Measurements from ENCODE around the gene ADGB.

ADGB gene

GRCh38 chr6:146583966-146584365 is 14.8 kb upstream of the ADGB start:
- Histone ChIP-seq H3K27me3 (ENCODE audit: insufficient read depth, low read length) (0 out of 2 replicates have a peak, but pooled peaks cover 3% of the 10 kb centered on the region), H3K27ac (ENCODE audit: low read depth, low read length) (no peak overlapping the region), H3K36me3 (ENCODE audit: insufficient read depth, low read length) (no peaks in the 10 kb centered on the region)

GRCh38 chr6:146587459-146587858 is 11.3 kb upstream of the ADGB start:
- Histone ChIP-seq H2AFZ (ENCODE audit: low read length, unreplicated experiment) (no peak overlapping the region), H3K27ac (ENCODE audit: low read depth, low read length) (no peak overlapping the region), H3K79me2 (ENCODE audit: control insufficient read depth, insufficient read depth, low read length, unreplicated experiment) (no peaks in the 10 kb centered on the region), H3K27me3 (ENCODE audit: insufficient read depth, low read length) (0 out of 2 replicates have a peak, but pooled peaks cover 3% of the 10 kb centered on the region), H3K4me1 (ENCODE audit: control insufficient read depth, insufficient read depth, low read length, unreplicated experiment) (no peaks in the 10 kb centered on the region), H3K36me3 (ENCODE audit: insufficient read depth, low read length) (no peaks in the 10 kb centered on the region), H3K4me3 (ENCODE audit: low read depth, low read length) (no peak overlapping the region)

More at GRCh38 chr6:146583966-146584365, 14.8 kb upstream of the ADGB start:
- Histone ChIP-seq H3K4me3 (ENCODE audit: low read depth, low read length) (no peak overlapping the region), H2AFZ (ENCODE audit: low read length, unreplicated experiment) (no peak overlapping the region), H3K4me1 (ENCODE audit: control insufficient read depth, insufficient read depth, low read length, unreplicated experiment) (no peaks in the 10 kb centered on the region), H3K79me2 (ENCODE audit: control insufficient read depth, insufficient read depth, low read length, unreplicated experiment) (no peaks in the 10 kb centered on the region)

- Histone ChIP-seq H3K27ac (ENCODE audit: low read depth, low read length) (no peak overlapping the region), H2AFZ (ENCODE audit: low read length, unreplicated experiment) (no peak overlapping the region), H3K4me1 (ENCODE audit: control insufficient read depth, insufficient read depth, low read length, unreplicated experiment) (no peaks in the 10 kb centered on the region)
Measured at GRCh38 chr6:146590492-146590891, 8.3 kb upstream of the ADGB start.

GRCh38 chr6:146592451-146592850 is 6.3 kb upstream of the ADGB start:
- Histone ChIP-seq H3K4me1 (ENCODE audit: control insufficient read depth, insufficient read depth, low read length, unreplicated experiment) (no peaks in the 10 kb centered on the region), H2AFZ (ENCODE audit: low read length, unreplicated experiment) (no peak overlapping the region), H3K27me3 (ENCODE audit: insufficient read depth, low read length) (peaks cover 15% of the 10 kb centered on the region; the same call in 1 of the 2 replicates), H3K36me3 (ENCODE audit: insufficient read depth, low read length) (no peaks in the 10 kb centered on the region), H3K79me2 (ENCODE audit: control insufficient read depth, insufficient read depth, low read length, unreplicated experiment) (no peaks in the 10 kb centered on the region), H3K4me3 (ENCODE audit: low read depth, low read length) (no peak overlapping the region), H3K27ac (ENCODE audit: low read depth, low read length) (no peak overlapping the region)

More at GRCh38 chr6:146590492-146590891, 8.3 kb upstream of the ADGB start:
- Histone ChIP-seq H3K4me3 (ENCODE audit: low read depth, low read length) (no peak overlapping the region), H3K36me3 (ENCODE audit: insufficient read depth, low read length) (no peaks in the 10 kb centered on the region), H3K27me3 (ENCODE audit: insufficient read depth, low read length) (peaks cover 12% of the 10 kb centered on the region; the same call in 1 of the 2 replicates), H3K79me2 (ENCODE audit: control insufficient read depth, insufficient read depth, low read length, unreplicated experiment) (no peaks in the 10 kb centered on the region)

- no peaks in the 10 kb centered on the region for H3K79me2 ChIP-seq (ENCODE audit: control insufficient read depth, insufficient read depth, low read length, unreplicated experiment)
- no peak overlapping the region for H3K27ac ChIP-seq (ENCODE audit: low read depth, low read length)
- H3K36me3 ChIP-seq (ENCODE audit: insufficient read depth, low read length) = no peaks in the 10 kb centered on the region
- H3K27me3 ChIP-seq (ENCODE audit: insufficient read depth, low read length) = peaks cover 13% of the 10 kb centered on the region; the same call in 1 of the 2 replicates
- H2AFZ ChIP-seq (ENCODE audit: low read length, unreplicated experiment) = no peak overlapping the region
- no peak overlapping the region for H3K4me3 ChIP-seq (ENCODE audit: low read depth, low read length)
- peaks cover 5% of the 10 kb centered on the region for H3K4me1 ChIP-seq (ENCODE audit: control insufficient read depth, insufficient read depth, low read length, unreplicated experiment)
Measured at GRCh38 chr6:146593986-146594385, 4.8 kb upstream of the ADGB start.

GRCh38 chr6:146594495-146594894 is 4.3 kb upstream of the ADGB start:
- Histone ChIP-seq H3K4me3 (ENCODE audit: low read depth, low read length) (no peak overlapping the region), H3K27me3 (ENCODE audit: insufficient read depth, low read length) (peaks cover 13% of the 10 kb centered on the region; the same call in 1 of the 2 replicates), H3K27ac (ENCODE audit: low read depth, low read length) (no peak overlapping the region), H2AFZ (ENCODE audit: low read length, unreplicated experiment) (no peak overlapping the region), H3K36me3 (ENCODE audit: insufficient read depth, low read length) (no peaks in the 10 kb centered on the region), H3K79me2 (ENCODE audit: control insufficient read depth, insufficient read depth, low read length, unreplicated experiment) (no peaks in the 10 kb centered on the region), H3K4me1 (ENCODE audit: control insufficient read depth, insufficient read depth, low read length, unreplicated experiment) (peaks cover 5% of the 10 kb centered on the region)

- peaks cover 13% of the 10 kb centered on the region; the same call in 1 of the 2 replicates for H3K27me3 ChIP-seq (ENCODE audit: insufficient read depth, low read length)
- no peak overlapping the region for H3K4me3 ChIP-seq (ENCODE audit: low read depth, low read length)
- H3K79me2 ChIP-seq (ENCODE audit: control insufficient read depth, insufficient read depth, low read length, unreplicated experiment) = no peaks in the 10 kb centered on the region
- no peak overlapping the region for H3K27ac ChIP-seq (ENCODE audit: low read depth, low read length)
- H3K36me3 ChIP-seq (ENCODE audit: insufficient read depth, low read length) = no peaks in the 10 kb centered on the region
- no peak overlapping the region for H2AFZ ChIP-seq (ENCODE audit: low read length, unreplicated experiment)
- peaks cover 5% of the 10 kb centered on the region for H3K4me1 ChIP-seq (ENCODE audit: control insufficient read depth, insufficient read depth, low read length, unreplicated experiment)
Measured at GRCh38 chr6:146595972-146596731, 2.6 kb upstream of the ADGB start.

GRCh38 chr6:146601352-146601751 is 2.6 kb downstream of the ADGB start:
- peaks cover 5% of the 10 kb centered on the region for H3K4me1 ChIP-seq (ENCODE audit: control insufficient read depth, insufficient read depth, low read length, unreplicated experiment)
- no peak overlapping the region for H3K27ac ChIP-seq (ENCODE audit: low read depth, low read length)
- no peaks in the 10 kb centered on the region; the same call in 1 of the 2 replicates for H3K27me3 ChIP-seq (ENCODE audit: insufficient read depth, low read length)
- H3K79me2 ChIP-seq (ENCODE audit: control insufficient read depth, insufficient read depth, low read length, unreplicated experiment) = no peaks in the 10 kb centered on the region
- no peak overlapping the region for H3K4me3 ChIP-seq (ENCODE audit: low read depth, low read length)
- no peaks in the 10 kb centered on the region for H3K36me3 ChIP-seq (ENCODE audit: insufficient read depth, low read length)
- no peak overlapping the region for H2AFZ ChIP-seq (ENCODE audit: low read length, unreplicated experiment)

GRCh38 chr6:146602526-146602925 is 3.8 kb downstream of the ADGB start:
- Histone ChIP-seq H3K4me1 (ENCODE audit: control insufficient read depth, insufficient read depth, low read length, unreplicated experiment) (peaks cover 5% of the 10 kb centered on the region), H3K27me3 (ENCODE audit: insufficient read depth, low read length) (no peaks in the 10 kb centered on the region)

GRCh38 chr6:146613947-146614346 is 15.2 kb downstream of the ADGB start:
- no peak overlapping the region for H3K4me3 ChIP-seq (ENCODE audit: low read depth, low read length)
- H2AFZ ChIP-seq (ENCODE audit: low read length, unreplicated experiment) = no peak overlapping the region
- no peaks in the 10 kb centered on the region for H3K27me3 ChIP-seq (ENCODE audit: insufficient read depth, low read length)
- H3K36me3 ChIP-seq (ENCODE audit: insufficient read depth, low read length) = no peaks in the 10 kb centered on the region
- H3K79me2 ChIP-seq (ENCODE audit: control insufficient read depth, insufficient read depth, low read length, unreplicated experiment) = no peaks in the 10 kb centered on the region
- no peaks in the 10 kb centered on the region for H3K4me1 ChIP-seq (ENCODE audit: control insufficient read depth, insufficient read depth, low read length, unreplicated experiment)
- H3K27ac ChIP-seq (ENCODE audit: low read depth, low read length) = no peak overlapping the region

More at GRCh38 chr6:146602526-146602925, 3.8 kb downstream of the ADGB start:
- Histone ChIP-seq H2AFZ (ENCODE audit: low read length, unreplicated experiment) (no peak overlapping the region), H3K36me3 (ENCODE audit: insufficient read depth, low read length) (no peaks in the 10 kb centered on the region), H3K4me3 (ENCODE audit: low read depth, low read length) (no peak overlapping the region), H3K27ac (ENCODE audit: low read depth, low read length) (no peak overlapping the region), H3K79me2 (ENCODE audit: control insufficient read depth, insufficient read depth, low read length, unreplicated experiment) (no peaks in the 10 kb centered on the region)

GRCh38 chr6:146620655-146621054 is 21.9 kb downstream of the ADGB start:
- Histone ChIP-seq H3K27me3 (ENCODE audit: insufficient read depth, low read length) (no peaks in the 10 kb centered on the region), H3K27ac (ENCODE audit: low read depth, low read length) (no peak overlapping the region), H2AFZ (ENCODE audit: low read length, unreplicated experiment) (no peak overlapping the region), H3K4me1 (ENCODE audit: control insufficient read depth, insufficient read depth, low read length, unreplicated experiment) (no peaks in the 10 kb centered on the region), H3K79me2 (ENCODE audit: control insufficient read depth, insufficient read depth, low read length, unreplicated experiment) (no peaks in the 10 kb centered on the region), H3K4me3 (ENCODE audit: low read depth, low read length) (no peak overlapping the region), H3K36me3 (ENCODE audit: insufficient read depth, low read length) (no peaks in the 10 kb centered on the region)
